ENCODE measurements around the gene SCUBE2.

GRCh38 chr11:8987446-8987845 lies 104.0 kb downstream of the SCUBE2 start:
- TF ChIP-seq SETDB1 (IDR thresholded peaks at IDR 0.05; ENCODE audit: insufficient read length, low read length) (no peak), REST (tag by site-specific recombination; IDR thresholded peaks at IDR 0.05) (no peak), CTCF (tag by site-specific recombination; IDR thresholded peaks at IDR 0.05) (no peak), ZNF148 (tag by site-specific recombination; IDR thresholded peaks at IDR 0.05; ENCODE audit: borderline replicate concordance) (no peak), ZNF10 (tag by site-specific recombination; IDR thresholded peaks at IDR 0.05) (no peak), SCRT1 (tag by site-specific recombination; IDR thresholded peaks at IDR 0.05; ENCODE audit: borderline replicate concordance) (no peak), HIC1 (tag by site-specific recombination; IDR thresholded peaks at IDR 0.05) (no peak), ZNF324 (tag by site-specific recombination; IDR thresholded peaks at IDR 0.05) (no peak), ZNF76 (tag by site-specific recombination; IDR thresholded peaks at IDR 0.05; ENCODE audit: borderline replicate concordance, low read depth) (no peak), ZNF473 (tag by site-specific recombination; IDR thresholded peaks at IDR 0.05) (no peak), ZBTB8A (tag by site-specific recombination; IDR thresholded peaks at IDR 0.05) (no peak), ZNF660 (tag by site-specific recombination; IDR thresholded peaks at IDR 0.05) (no peak)
